Stomach (tissue), 9 donors: Measurements from ENCODE around the gene FYN. TPM values are rescaled to one million over a fixed set of nuclear protein-coding genes. Genes with fewer than 3 reads are reported as not detected.

ENCODE experiments used
- DNase-seq, 2 donors: peaks; one replicate each; pipeline versions ENCODE4 v3.0.0 to v3.0.0-alpha.2; 2013 to 2019
- H3K27ac ChIP-seq, 5 donors: fragments of 200-600 bp in 4 of 5; sonication (generic) in 4 of 5; one replicate each; pipeline ENCODE4 v1.5.1; 2013 to 2019; ENCODE audit warnings: mild to moderate bottlenecking in 1 of 5, moderate library complexity in 1 of 5
- H3K27me3 ChIP-seq, 3 donors: fragments of 200-600 bp; sonication (generic); one replicate each; pipeline ENCODE4 v1.5.1; 2017 to 2019; ENCODE audit warnings: mixed run types in 1 of 3
- H3K36me3 ChIP-seq, 4 donors: fragments of 200-600 bp; sonication (generic); 1 replicate in 3 of 4; 2 replicates in 1 of 4; pipeline ENCODE4 v1.5.1; 2016 to 2019
- H3K4me1 ChIP-seq, 4 donors: fragments of 200-600 bp; sonication (generic); one replicate each; pipeline ENCODE4 v1.5.1; 2016 to 2019
- H3K4me3 ChIP-seq, 4 donors: fragments of 200-600 bp; sonication (generic) in 3 of 4; one replicate each; pipeline ENCODE4 v1.5.1; 2016 to 2019; ENCODE audit warnings: mild to moderate bottlenecking in 1 of 4
- H3K9me3 ChIP-seq, 4 donors: fragments of 200-600 bp; sonication (generic); one replicate each; pipeline ENCODE4 v1.5.1; 2016 to 2019
- CTCF ChIP-seq, 7 experiments: fragments of 450-650 bp in 4 of 7; fragments of 200-600 bp in 3 of 7; sonication (generic) in 3 of 7; IDR thresholded peaks; one replicate each; pipeline ENCODE4 v1.5.1; 2016 to 2019; ENCODE audit warnings: antibody characterized with exemption in 7 of 7, control low read depth in 2 of 7, mild to moderate bottlenecking in 1 of 7
- EP300 ChIP-seq: sonication (generic); formaldehyde crosslinking; IDR thresholded peaks from one replicate; pipeline ENCODE4 v1.6.1; 2017; ENCODE audit warnings: antibody characterized with exemption
- POLR2A ChIP-seq, 4 donors: fragments of 450-650 bp; IDR thresholded peaks; one replicate each; pipeline ENCODE4 v1.6.1; 2016; ENCODE audit warnings: antibody characterized with exemption in 4 of 4, control low read depth in 2 of 4, mild to moderate bottlenecking in 1 of 4, moderate library complexity in 1 of 4
- POLR2AphosphoS5 ChIP-seq, 3 donors: sonication (generic); formaldehyde crosslinking; IDR thresholded peaks; one replicate each; pipeline ENCODE4 v1.6.1; 2016; ENCODE audit warnings: antibody characterized with exemption in 3 of 3
- WGBS, 5 donors: extraction: QIAGEN DNeasy Blood & Tissue Kit in 3 of 5; methylation state at CpG; one replicate each; pipeline versions ENCODE4 v1.1.5 to v1.1.7; 2013 to 2018; 5-methylcytosine and 5-hydroxymethylcytosine counted together
- intact Hi-C: fragments of 100-400 bp; cut with DNase I; formaldehyde crosslinking; loops from one replicate; pipeline ENCODE4 v1.15.1; 2023; ENCODE audit warnings: low total_unique reads
- polyA plus RNA-seq, 3 donors: library from polyadenylated mRNA; stranded (reverse); fragments of 200-250 nt; gene quantifications; one replicate each; pipeline ENCODE4 v1.2.3, GENCODE V29; 2013
- total RNA-seq, 5 donors: library from RNA; depleted of rRNA; stranded (reverse); fragments of >200 nt; gene quantifications; one replicate each; pipeline versions ENCODE4 v1.1.0 to v1.2.3, GENCODE V29; 2014 to 2016
- donor health status: healthy with polysubstance abuse.
- donor health status: Bipolar disorder and iron deficiency.
- donor health status: healthy.

The FYN gene
- total and polyA plus RNA-seq, 8 donors, result 8.4 to 146 (median 37.1) TPM

GRCh38 chr6:111686249-111686931, 186.9 kb downstream of the FYN start:
- Histone ChIP-seq H3K27me3 (no peaks in the 10 kb centered on the region), H3K9me3 (no peaks in the 10 kb centered on the region), H3K4me3 (no peak overlapping the region), H3K36me3 (peaks cover 3 to 43% (median 22%) of the 10 kb centered on the region in 4 donors), H3K27ac (peak overlapping the region in 4 of 5 donors; percentile 16 to 79 (median 70)), H3K4me1 (peaks cover 12 to 88% (median 41%) of the 10 kb centered on the region in 4 donors)
- DNase-seq, result peak in 1 of 2 donors; percentile 49
- TF ChIP-seq CTCF (IDR thresholded peaks at IDR 0.05) (no peak), EP300 (no peak), POLR2AphosphoS5 (IDR thresholded peaks at IDR 0.05) (no peak), POLR2A (IDR thresholded peaks at IDR 0.05) (no peak)
- 43 to 67% (median 56%) methylated on average over 17 to 19 of the region's 19 CpGs for WGBS, 5 donors
- intact Hi-C loops, result no loop called here

GRCh38 chr6:111685526-111685925, 187.7 kb downstream of the FYN start:
- H3K27me3 ChIP-seq, result no peaks in the 10 kb centered on the region
- H3K36me3 ChIP-seq, result peaks cover 3 to 34% (median 16%) of the 10 kb centered on the region in 4 donors
- peaks cover 6 to 87% (median 32%) of the 10 kb centered on the region in 4 donors for H3K4me1 ChIP-seq
- no peak for DNase-seq
- H3K27ac ChIP-seq, result peak overlapping the region in 4 of 5 donors; percentile 16 to 79 (median 70)
- 42 to 53% (median 51%) methylated on average over 2 of the region's 2 CpGs for WGBS, 5 donors
- no peak overlapping the region for H3K4me3 ChIP-seq
- TF ChIP-seq EP300 (no peak), CTCF (IDR thresholded peaks at IDR 0.05) (no peak), POLR2AphosphoS5 (IDR thresholded peaks at IDR 0.05) (no peak), POLR2A (IDR thresholded peaks at IDR 0.05) (no peak)
- intact Hi-C loops, result no loop called here
- no peaks in the 10 kb centered on the region for H3K9me3 ChIP-seq

GRCh38 chr6:111685058-111685457, 188.2 kb downstream of the FYN start:
- Histone ChIP-seq H3K27me3 (no peaks in the 10 kb centered on the region), H3K36me3 (peaks cover 3 to 29% (median 16%) of the 10 kb centered on the region in 4 donors), H3K4me1 (peaks cover 6 to 87% (median 28%) of the 10 kb centered on the region in 4 donors), H3K27ac (peak overlapping the region in 4 of 5 donors; percentile 61 to 79 (median 70)), H3K4me3 (no peak overlapping the region), H3K9me3 (no peaks in the 10 kb centered on the region)
- DNase-seq, result no peak
- TF ChIP-seq POLR2A (IDR thresholded peaks at IDR 0.05) (no peak), EP300 (no peak), POLR2AphosphoS5 (IDR thresholded peaks at IDR 0.05) (no peak)
- WGBS, 5 donors, result 80 to 91% (median 85%) methylated on average over 7 of the region's 7 CpGs
- intact Hi-C loops, result no loop called here

DNA sequence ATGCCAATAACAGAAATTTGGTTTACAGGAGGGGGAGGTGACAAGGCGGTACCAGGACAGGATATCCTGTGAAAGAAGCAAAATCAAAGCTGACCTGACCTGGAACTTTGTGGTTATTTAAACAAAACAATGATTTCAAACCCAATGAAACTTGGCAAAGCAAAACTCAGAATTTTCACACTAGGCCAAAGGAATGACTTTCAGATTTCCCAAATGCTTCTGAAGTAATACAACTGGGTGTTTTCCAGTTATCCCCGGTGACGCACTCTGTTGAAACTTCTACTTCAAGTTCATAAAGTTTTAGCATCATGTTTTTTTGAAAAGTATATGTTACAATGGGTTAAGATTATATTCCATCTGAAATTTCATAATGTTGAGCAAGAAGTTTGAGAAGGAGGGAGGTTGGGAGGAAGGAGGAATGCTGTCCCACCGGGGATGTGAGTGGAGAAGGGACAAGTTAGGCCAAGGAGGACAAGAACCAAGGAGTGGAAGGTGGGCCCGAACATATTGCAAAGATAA, 189.4 kb downstream of the FYN start:
- WGBS, 5 donors, result 43 to 58% (median 55%) methylated on average over 5 of the region's 5 CpGs
- H3K4me3 ChIP-seq, result no peak overlapping the region
- intact Hi-C loops, result no loop called here
- no peaks in the 10 kb centered on the region for H3K9me3 ChIP-seq
- no peaks in the 10 kb centered on the region for H3K27me3 ChIP-seq
- TF ChIP-seq EP300 (no peak), POLR2AphosphoS5 (IDR thresholded peaks at IDR 0.05) (peak in 1 of 3 donors; percentile 26)
- H3K36me3 ChIP-seq, result peaks cover 0 to 27% (median 15%) of the 10 kb centered on the region in 4 donors
- peaks cover 11 to 90% (median 28%) of the 10 kb centered on the region in 4 donors for H3K4me1 ChIP-seq
- peak in 1 of 2 donors; percentile 45 for DNase-seq
- peak overlapping the region; percentile 1 to 79 (median 69) for H3K27ac ChIP-seq

- peak overlapping the region in 4 of 5 donors; percentile 61 to 79 (median 67) for H3K27ac ChIP-seq
- no peak overlapping the region for H3K4me3 ChIP-seq
- H3K27me3 ChIP-seq, result no peaks in the 10 kb centered on the region
- TF ChIP-seq EP300 (no peak), POLR2A (IDR thresholded peaks at IDR 0.05) (no peak), CTCF (IDR thresholded peaks at IDR 0.05) (no peak), POLR2AphosphoS5 (IDR thresholded peaks at IDR 0.05) (no peak)
- DNase-seq, result no peak
- intact Hi-C loops, result no loop called here
- H3K9me3 ChIP-seq, result no peaks in the 10 kb centered on the region
- H3K36me3 ChIP-seq, result peaks cover 0 to 20% (median 11%) of the 10 kb centered on the region in 4 donors
- H3K4me1 ChIP-seq, result peaks cover 11 to 93% (median 29%) of the 10 kb centered on the region in 4 donors
- 87 to 92% (median 90%) methylated on average over 5 of the region's 5 CpGs for WGBS, 5 donors
Measured at GRCh38 chr6:111683157-111683556, 190.1 kb downstream of the FYN start.
